ENCODE results near the gene PDE6B. TPM values are rescaled to one million over a fixed set of nuclear protein-coding genes. Genes with fewer than 3 reads are reported as not detected.

Gene PDE6B
- 0.43 and 1.3 TPM in 2 replicates for total RNA-seq

GRCh38 chr4:624705-625590 lies at the start of gene PDE6B:
Gene PDE6B (plus strand): TSS chr4:625573. CDS start chr4:625627, 54 bp downstream.

GRCh38 chr4:576245-576821 lies 49.0 kb upstream of the PDE6B start, which contains the start of gene TMEM271:
Gene TMEM271 (minus strand): TSS chr4:576295. CDS start chr4:576062, 233 bp downstream.

GRCh38 chr4:674172-675035 lies 49.0 kb downstream of the PDE6B start, which contains the start of the genes ATP5ME and MYL5:
Gene ATP5ME (minus strand): TSS chr4:674276. CDS start chr4:674247, 29 bp downstream.
Gene MYL5 (plus strand): TSS chr4:674542. CDS start chr4:678027, 3,485 bp downstream.

GRCh38 chr4:688854-689681 lies 63.7 kb downstream of the PDE6B start, which contains the start of gene SLC49A3:
Gene SLC49A3 (minus strand): TSS chr4:689151. CDS start chr4:689127, 24 bp downstream.

GRCh38 chr4:705278-706082 lies 80.1 kb downstream of the PDE6B start, which contains the start of gene PCGF3:
Gene PCGF3 (plus strand): TSS chr4:705832. CDS start chr4:733681, 27,849 bp downstream.

Other genes starting within 250 kb of the PDE6B start
- gene ZNF721, start 126.4 kb upstream of the PDE6B start, total RNA-seq = 19.5 and 21.7 TPM in 2 replicates
- 37.8 and 39.6 TPM in 2 replicates for gene PIGG, start 126.4 kb upstream of the PDE6B start, total RNA-seq
- not detected in 2 replicates for gene TMEM271, start 49.3 kb upstream of the PDE6B start, total RNA-seq
- 58.8 and 84.8 TPM in 2 replicates for gene ATP5ME, start 48.7 kb downstream of the PDE6B start, total RNA-seq
- 17.1 and 18.0 TPM in 2 replicates for gene MYL5, start 49.0 kb downstream of the PDE6B start, total RNA-seq
- gene SLC49A3, start 63.6 kb downstream of the PDE6B start, total RNA-seq = 10.7 and 11.1 TPM in 2 replicates
- gene PCGF3, start 80.3 kb downstream of the PDE6B start, total RNA-seq = 24.0 and 27.2 TPM in 2 replicates
- 0.13 TPM in 1 of 2 replicates, not detected in the other for gene CPLX1, start 200.6 kb downstream of the PDE6B start, total RNA-seq

Data from articular chondrocyte of knee joint (primary cell).